HG03460 (cell line): ENCODE results near the gene INIP.

Experiments
- ATAC-seq: cut with Tn5 transposase; IDR thresholded peaks from one replicate; pipeline ENCODE4 v1.9.1; 2021; ENCODE audit not compliant: unreplicated experiment

Gene INIP, protein sequence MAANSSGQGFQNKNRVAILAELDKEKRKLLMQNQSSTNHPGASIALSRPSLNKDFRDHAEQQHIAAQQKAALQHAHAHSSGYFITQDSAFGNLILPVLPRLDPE

DNA sequence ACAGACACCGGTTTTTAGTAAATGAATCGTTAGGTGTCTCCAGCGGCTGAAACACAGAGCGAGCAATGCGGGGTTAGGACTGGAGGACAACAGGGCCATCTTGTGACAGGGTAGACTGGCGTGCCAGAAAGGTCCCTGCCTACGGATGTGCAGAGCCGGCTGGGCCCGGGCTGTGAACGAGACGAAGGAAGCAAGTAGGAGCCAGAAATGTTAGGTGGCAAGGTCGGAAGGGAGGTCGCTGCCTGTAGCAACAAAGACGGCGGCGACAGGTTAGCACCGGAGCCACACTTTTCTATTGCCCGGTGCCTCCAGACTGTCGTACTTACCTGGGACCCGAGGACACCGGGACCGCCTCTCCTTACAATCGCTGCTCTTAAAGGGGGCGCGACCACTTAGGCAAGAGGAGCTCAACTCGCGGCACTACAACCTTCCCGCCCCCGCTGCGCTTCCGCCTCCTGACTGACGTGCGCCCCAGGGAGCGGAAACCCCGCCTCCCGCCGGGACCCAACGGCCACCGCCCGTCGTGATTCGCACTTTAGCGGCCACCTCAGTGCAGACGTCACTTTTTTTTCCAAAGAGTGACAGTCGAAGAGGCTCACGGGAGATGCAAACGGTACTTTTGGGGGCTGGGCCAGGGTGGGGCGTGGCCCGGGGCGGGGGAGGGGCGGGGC lies at the start of gene INIP:
TSS of gene INIP (minus strand) at position 457 of the 671 bp plus-strand sequence. CDS start 1,632 bp downstream, outside the sequence.
- ATAC-seq, result peak; percentile 96

DNA sequence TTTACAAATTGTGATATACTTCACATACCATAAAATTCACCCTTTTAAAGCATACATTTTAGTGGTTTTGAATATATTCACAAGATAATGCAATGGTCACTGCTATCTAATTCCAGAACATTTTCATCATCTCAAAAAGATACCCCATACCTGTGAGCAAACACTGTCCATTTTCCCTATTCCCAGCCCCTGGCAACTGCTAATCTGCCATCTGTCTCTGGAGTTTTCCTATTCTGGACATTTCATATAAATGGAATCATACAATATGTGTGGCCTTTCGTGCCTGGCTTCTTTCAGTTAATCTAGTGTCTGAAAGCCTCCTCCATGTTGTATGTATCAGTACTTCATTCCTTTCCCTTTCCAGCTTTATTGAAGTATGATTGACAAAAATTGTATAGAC lies 47.4 kb upstream of the INIP start:
- no peak for ATAC-seq

DNA sequence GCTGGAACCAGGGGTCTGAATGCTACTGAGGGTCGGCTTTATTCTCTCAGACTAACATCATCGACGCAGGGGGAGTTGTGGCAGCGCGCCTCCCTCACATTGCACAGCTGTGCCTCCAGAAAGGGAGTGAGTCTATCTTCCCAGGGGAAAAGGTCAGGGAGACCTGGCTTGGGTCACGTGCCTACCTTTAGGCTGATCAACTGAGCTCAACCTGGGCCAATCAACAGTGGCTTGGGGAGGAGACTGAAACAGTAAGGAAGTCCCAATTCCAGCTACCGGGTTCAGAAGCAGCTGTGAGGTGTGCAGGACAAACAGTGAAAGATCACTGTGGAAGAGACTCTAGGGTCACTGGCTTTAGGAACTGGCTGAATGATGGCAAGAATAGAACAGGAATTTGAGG lies 46.9 kb upstream of the INIP start:
- no peak for ATAC-seq

DNA sequence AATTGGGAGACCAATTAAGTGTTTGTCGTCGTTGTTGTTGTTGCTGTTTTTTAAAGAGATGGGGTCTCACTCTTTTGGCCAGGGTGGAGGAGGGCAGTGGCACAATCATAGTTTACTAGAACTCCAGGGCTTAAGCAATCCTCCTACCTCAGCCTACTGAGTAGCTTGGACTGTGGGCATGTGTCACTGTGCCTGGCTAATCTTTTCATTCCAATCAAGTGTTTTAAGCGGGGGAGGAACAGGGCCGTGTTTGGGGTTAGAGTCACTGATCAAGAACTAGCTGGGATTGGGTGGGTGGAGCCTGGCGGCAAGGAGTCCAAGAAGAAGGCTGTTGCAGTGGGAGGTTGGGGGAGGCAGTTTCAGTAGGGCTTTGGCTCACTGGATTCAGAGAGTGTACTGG lies 46.4 kb upstream of the INIP start:
- ATAC-seq, result no peak

DNA sequence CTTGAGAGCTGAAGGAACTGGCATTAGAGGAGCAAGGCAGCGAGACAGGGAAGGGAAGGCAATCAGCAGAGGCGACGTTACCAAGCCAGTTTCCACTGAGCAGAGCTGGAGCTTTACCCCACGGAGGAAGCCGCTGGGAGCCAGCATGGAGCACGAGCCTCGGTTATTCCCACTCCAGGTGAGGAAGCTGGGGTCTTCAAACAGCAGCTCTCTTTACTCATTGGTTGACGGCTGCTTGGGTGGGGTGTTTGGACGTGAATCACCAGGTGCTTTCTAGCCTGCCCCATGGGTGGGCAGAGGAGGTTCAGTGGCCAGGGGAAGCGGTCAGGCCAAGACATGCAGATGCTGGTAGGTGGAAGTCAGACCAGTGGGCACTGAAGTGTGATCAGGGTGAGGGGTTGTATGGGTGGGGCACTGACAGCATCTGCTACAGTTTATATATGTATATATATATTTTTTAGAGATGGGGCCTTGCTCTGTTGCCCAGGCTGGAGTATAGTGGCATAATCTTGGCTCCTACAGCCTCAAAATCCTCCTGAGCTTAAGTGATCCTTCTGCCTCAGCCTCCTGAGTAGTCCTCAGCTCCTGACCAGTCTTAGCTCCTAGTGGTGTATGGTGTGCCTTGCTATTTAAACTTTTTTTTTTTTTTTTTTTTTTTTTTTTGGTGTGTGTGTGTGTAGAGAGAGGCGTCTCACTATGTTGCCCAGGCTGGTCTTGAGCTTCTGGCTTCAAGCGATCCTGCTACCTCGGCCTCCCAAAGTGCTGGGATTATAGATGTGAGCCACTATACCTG lies 45.0 kb upstream of the INIP start:
- ATAC-seq, result no peak

DNA sequence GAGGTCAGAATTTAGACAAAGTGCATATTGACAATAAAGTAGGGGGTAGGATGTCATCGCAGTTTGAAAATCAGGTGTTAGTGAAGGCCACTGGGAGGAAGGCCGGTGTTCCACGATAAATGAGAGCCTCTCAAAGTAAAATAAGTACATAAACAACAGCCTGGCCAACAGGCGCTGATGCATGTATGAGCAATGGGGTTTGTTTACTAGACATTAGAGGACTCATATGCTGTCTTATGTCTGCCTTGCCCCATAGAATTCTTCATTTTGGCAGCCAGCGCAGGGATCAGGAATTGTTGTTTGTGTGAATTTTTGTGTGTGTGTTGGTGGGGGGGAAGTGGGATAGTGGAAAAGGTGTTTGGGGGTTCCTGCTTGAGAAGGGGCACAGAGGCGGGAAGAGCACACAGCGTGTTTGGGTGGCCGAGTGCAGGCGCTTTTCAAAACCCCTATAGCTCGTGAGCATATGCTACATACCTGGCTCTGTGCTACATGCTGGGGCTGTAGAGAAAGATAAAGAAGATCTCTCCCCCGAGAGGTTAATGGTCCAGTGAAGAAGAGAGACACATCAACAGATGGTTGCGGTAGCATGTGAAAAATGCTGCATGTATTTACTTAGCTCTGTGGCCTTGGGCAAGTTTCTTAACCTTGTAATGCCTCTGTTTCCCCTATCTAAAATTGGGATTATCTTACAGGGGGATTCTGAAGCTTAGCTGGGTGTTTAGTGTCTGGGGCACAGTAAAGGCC lies 44.2 kb upstream of the INIP start:
- no peak for ATAC-seq

DNA sequence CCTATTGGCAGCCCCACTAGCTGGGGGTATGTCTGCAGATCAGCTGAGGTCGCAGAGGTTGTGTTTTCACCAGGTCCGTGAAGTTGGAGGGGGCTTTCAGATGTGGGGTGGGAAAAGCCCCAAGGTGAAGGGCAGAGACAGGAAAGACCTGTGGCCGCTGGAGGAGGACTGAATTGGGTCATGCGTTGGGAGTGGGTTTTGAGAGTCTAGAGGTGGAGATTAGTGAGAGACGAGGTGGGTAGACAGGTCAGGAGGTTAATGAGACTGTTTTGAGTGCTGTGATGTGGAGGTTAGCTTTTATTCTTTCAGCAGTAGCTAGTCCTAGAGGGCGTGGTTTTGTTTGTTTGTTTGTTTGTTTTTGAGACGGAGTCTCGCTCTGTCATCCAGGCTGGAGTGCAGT lies 42.9 kb upstream of the INIP start:
- ATAC-seq, result no peak

DNA sequence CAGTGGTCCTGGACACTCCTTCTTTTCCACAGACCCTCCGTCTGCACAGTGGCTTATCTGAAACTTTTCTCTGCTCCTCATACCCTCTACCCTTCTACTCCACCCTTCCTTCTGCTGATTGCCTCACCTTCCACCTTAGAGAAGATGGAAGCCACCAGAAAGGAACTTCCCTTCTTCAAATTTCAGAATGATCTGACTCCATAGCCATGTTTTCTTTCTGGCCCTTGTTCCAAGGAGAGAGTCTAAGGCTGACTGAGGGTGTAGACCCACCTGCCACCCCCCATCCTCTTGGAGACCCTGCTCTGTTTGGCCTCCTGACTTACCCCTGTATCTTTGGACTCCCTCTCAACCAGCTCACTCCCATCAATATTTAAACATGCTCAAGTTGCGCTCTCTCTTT lies 40.0 kb upstream of the INIP start:
- no peak for ATAC-seq

DNA sequence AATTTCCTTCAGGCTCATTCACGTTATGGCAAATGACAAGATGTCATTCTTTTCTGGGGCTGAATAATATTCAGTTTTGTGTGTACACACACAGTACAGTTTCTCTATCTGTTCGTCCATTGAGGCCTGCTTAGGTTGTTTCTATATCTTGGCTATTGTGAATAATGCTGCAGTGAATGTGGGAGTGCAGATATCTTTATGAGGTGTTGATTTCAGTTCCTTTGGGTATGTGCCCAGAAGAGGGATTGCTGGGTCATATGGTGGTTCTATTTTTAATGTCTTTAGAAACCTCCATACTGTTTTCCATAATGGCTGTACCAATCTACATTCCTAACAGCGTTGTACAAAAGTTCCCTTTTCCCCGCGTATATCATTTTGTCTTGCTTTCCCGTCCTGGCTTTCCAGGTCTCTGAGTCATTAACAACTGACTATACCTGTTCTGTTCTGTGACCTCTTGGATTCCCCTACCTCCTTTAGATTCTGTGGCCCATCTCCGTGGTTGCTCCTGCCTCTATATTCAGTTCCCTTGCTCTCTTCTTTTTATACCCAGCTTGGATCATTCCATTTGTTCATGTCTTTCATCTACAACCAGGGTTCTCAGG lies 39.5 kb upstream of the INIP start:
- no peak for ATAC-seq

DNA sequence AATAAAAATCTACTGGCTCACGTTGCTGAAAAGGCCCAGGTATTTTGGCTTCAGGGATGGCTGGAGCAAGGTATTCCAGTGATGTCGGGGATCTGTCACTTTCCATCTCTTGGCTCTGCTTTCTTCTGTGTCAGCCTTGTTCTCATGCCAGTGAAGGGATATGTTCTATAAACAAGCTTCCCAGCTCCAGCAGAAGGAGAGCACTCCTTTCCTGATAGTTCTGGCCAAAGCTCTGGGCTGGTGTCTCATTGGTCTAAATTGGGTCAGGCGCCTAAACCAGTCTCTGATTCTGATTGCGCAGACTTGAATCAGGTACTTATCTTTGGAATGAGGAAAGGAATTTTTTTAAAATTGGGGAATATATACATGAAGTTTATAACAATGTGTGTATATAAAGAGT lies 37.8 kb upstream of the INIP start:
- ATAC-seq, result no peak

DNA sequence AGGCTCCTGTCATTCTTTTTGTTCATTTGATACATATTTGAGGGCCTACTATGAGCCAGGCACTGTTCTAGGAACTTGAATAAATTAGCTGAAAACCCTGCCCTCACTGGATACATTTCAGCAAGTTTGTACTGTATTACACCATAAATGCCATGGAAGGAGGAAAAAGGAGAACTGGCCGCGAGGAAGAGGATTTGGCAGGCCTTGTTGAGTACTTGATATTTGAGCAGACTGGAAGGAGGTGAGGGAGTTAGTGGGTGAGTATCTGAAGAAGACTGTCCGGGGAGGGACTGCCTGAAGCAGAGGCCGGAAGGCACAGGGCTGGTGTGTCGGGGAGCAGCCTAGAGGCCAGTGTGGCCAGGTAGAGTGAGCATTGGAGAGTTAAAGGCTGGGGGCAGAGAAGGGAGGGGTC lies 37.1 kb upstream of the INIP start:
- ATAC-seq, result no peak

DNA sequence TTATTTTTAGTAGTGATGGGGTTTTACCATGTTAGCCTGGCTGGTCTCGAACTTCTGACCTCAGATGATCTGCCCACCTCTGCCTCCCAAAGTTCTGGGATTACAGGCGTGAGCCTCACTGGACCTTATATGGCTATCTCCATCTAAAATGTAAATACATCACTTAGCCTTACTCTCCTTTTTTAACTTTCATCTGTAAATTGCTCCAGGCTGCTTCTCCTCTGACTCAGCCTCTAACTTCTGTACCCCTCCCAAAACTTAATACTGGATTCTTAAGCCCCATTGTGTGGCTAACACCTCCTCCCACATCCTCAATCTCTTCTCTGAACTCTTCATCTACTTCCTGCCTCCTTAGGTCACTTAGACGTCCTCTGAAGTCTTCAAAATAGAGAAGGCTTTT lies 36.7 kb upstream of the INIP start:
- no peak for ATAC-seq

DNA sequence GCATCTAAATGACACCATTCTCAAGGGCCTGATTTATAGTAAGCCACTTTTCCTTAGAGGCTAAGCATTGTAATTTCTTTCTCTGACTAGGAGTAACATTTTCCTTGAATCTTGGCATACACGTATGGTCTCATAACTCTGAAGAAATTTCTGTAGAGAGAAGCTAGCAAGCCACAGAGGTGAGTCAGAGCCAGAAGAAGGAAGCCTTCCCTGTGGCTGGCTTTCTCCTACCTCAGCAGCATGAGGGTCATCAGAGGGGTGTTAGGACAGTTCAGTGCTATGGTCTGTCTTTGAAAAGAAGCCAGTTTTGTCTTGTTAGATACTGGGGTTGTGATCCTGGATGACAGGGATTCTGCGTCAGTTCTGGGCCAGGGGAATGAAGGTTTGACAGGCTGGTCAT lies 35.8 kb upstream of the INIP start:
- no peak for ATAC-seq

DNA sequence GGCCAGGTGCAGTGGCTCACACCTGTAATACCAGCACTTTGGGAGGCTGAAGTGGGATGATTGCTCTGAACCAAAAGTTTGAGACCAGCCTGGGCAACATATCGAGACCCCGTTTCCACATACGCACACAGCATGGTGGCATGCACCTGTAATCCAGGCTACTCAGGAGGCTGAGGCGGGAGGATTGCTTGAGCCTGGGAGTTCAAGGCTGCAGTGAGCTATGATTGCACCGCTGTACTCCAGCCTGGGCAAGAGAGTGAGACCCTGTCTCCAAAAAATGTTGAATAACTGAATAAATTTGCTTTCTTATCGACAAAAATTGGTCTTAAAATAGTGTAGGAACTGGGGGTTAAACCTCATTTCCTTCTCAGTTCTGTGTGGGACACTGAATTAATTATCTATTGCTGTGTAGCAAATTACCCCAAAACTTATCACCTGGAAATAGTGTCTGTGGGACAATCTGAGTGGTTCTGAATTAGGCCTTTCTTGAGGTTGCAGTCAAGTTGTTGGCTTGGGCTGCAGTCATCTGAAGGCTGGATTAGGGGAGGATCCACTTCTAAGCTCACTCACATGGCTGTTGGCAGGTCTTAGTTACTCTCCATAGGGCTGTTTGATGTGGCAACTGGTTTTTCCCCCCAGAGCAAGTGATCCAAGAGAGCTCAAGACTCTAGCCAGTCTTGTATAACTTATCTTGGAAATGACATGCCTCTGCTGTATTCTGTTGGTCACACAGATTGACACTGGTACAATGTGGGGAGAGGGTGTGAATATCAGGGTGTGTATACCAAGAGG lies 34.6 kb upstream of the INIP start:
- ATAC-seq, result no peak

DNA sequence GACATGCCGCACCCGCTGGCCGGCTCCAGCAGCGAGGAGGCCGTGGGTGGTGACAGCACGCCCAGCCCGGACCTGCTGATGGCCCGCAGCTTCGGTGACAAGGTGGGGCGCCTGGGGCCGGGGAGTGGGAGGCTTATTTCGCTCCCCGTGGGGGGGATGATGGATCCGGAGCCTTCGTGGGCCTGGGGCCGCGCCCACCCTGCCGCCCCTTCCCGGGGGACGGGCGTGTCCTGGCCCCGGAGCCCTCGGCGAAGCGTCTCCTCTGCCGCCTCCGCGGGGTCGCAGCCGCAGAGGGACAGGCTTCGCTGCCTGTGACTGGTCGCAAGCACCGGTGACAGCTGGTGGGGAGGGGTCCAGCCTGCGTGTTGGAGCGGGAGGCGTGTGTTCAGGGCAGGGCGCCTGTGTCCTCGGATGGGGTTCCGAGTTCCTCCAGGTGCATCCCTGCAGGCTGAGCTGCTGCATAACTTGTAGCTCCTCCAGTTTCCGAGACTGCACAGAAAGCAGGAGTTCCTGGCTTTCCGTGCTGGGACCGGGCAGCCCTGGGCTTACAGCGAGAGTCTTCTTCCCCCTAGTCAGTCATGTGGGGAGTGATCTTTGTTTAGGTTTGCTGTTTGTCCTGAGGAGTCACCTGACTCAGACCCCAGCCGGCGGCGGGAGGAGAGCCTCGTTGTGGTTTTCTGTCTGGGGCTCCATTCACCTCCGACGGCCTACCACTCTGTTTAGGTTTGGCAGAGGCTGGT lies 33.3 kb upstream of the INIP start:
- peak; percentile 48 for ATAC-seq

DNA sequence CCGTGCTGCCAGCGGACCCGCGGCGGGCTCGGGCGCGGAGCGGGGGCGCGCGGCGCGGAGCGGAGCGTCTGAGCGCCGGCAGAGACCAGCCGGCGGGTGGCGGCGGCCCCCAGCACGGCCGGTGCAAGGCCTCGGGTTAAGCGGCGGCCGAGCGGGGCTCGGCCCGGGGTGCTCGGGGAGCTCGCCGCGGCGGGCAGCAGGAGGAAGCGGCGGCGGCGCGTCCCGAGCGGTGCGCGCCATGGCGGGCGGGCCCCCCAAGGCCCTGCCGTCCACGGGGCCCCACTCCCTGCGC lies 32.8 kb upstream of the INIP start:
- no peak for ATAC-seq

DNA sequence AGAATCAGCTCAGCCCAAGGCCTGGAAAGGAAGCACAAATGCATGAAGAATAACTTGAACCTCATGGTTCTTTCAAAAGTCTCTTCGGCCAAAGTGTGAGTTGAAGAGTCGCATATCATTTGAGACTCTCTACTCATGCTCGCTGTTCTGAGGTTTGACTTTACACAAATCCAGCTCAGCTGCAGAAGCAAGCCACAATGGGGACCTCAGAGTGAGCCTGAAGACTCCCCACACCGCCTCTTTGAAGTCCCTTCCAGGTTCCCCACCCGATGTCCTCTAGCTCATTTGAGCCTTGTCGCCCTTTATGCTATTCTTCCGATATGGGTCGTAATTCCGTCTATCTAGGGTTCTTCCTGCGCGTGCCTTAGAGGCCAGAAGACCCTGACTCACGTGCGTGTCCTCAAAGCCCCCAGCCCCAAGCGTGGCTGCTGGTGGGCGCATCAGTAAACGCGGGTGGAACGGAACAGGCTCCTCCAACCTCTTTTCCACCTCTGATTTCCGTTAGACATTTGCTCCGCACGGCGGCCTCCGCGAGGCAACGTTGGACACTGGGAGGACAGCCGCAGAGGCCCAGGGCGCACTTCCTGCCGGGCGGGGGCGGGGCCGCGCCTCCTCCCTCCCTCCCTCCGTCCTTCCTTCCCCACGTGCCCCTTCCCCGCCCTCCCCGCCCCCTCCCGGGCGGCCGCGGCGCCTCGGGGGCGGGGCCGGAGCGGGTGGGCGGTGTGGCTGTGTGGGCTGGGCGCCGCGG lies 32.3 kb upstream of the INIP start, which contains the start of gene SNX30:
TSS of gene SNX30 (plus strand) at position 745 of the 748 bp plus-strand sequence. CDS start 242 bp downstream, outside the sequence.
- ATAC-seq, result peak; percentile 66

DNA sequence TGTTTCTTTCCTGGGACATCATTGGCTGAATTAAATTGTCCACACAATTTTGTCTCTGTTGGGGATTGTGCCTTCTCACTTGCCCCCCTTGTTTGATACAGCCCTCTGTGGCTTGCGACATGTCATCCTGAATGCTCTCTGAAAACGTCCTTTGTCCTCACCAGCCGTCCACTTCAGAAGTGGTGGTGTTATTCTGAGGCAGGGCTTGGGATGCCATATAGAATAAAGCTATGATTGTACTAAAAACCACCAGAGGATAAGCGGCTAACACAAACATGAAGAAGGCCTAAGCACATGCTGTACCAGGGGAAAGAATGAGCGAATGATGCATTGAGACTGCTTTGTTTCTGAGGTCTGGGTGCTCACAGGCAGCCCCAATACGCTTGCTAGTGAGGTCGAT lies 29.2 kb upstream of the INIP start:
- no peak for ATAC-seq

DNA sequence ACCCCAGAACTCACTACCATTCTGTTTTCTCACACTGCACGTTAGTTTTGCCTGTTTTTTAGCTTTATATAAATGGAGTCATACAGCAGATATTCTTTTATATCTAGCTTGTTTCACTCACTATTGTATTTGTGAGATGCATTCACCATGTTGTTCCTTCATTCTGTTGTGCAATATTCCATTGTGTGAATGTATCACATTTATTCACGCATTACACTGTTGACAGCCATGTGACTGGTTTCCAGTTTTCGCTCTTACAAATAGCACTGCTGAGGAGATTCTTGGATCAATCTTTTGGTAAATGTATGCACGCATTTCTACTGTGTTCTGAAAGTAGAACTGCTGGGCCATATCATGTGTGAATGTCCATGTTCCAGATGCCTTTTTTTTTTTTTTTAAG lies 26.3 kb upstream of the INIP start:
- ATAC-seq, result no peak
